ENCODE data around the gene ASTN2. TPM values are rescaled to one million over a fixed set of nuclear protein-coding genes. Genes with fewer than 3 reads are reported as not detected.

The ASTN2 gene
- total RNA-seq, 1 donor from 2014 or later, result 7.3 TPM

GRCh38 chr9:116663581-116663980 is 751.3 kb downstream of the ASTN2 start:
- Histone ChIP-seq H3K9me3 (ENCODE audit: control insufficient read depth in 3 of 3, low read length in 3 of 3) (no peaks in the 10 kb centered on the region), H3K4me3 (ENCODE audit: low read length in 3 of 3) (no peak overlapping the region), H3K27ac (ENCODE audit: low read depth, low read length) (peak overlapping the region; percentile 74), H3K4me1 (ENCODE audit: control insufficient read depth in 3 of 3, insufficient read depth in 3 of 3, low read length in 3 of 3) (no peaks in the 10 kb centered on the region), H3K9ac (ENCODE audit: low read depth in 1 of 3, low read length in 3 of 3) (no peak overlapping the region), H3K27me3 (ENCODE audit: control insufficient read depth in 3 of 3, insufficient read depth in 3 of 3, low read length in 3 of 3) (no peaks in the 10 kb centered on the region), H3K36me3 (ENCODE audit: control insufficient read depth in 3 of 3, insufficient read depth in 3 of 3, low read length in 3 of 3) (no peaks in the 10 kb centered on the region)

GRCh38 chr9:116662646-116663310 is 752.1 kb downstream of the ASTN2 start:
- Histone ChIP-seq H3K4me1 (ENCODE audit: control insufficient read depth in 3 of 3, insufficient read depth in 3 of 3, low read length in 3 of 3) (no peaks in the 10 kb centered on the region), H3K36me3 (ENCODE audit: control insufficient read depth in 3 of 3, insufficient read depth in 3 of 3, low read length in 3 of 3) (no peaks in the 10 kb centered on the region), H3K27ac (ENCODE audit: low read depth, low read length) (peak overlapping the region; percentile 74), H3K4me3 (ENCODE audit: low read length in 3 of 3) (no peak overlapping the region), H3K9ac (ENCODE audit: low read depth in 1 of 3, low read length in 3 of 3) (no peak overlapping the region), H3K9me3 (ENCODE audit: control insufficient read depth in 3 of 3, low read length in 3 of 3) (no peaks in the 10 kb centered on the region), H3K27me3 (ENCODE audit: control insufficient read depth in 3 of 3, insufficient read depth in 3 of 3, low read length in 3 of 3) (no peaks in the 10 kb centered on the region)

GRCh38 chr9:116661037-116661954 is 753.6 kb downstream of the ASTN2 start:
- H3K4me3 ChIP-seq (ENCODE audit: low read length in 3 of 3), result no peak overlapping the region
- no peak overlapping the region for H3K27ac ChIP-seq (ENCODE audit: low read depth, low read length)
- H3K36me3 ChIP-seq (ENCODE audit: control insufficient read depth in 3 of 3, insufficient read depth in 3 of 3, low read length in 3 of 3), result no peaks in the 10 kb centered on the region
- H3K9me3 ChIP-seq (ENCODE audit: control insufficient read depth in 3 of 3, low read length in 3 of 3), result no peaks in the 10 kb centered on the region
- H3K9ac ChIP-seq (ENCODE audit: low read depth in 1 of 3, low read length in 3 of 3), result no peak overlapping the region
- no peaks in the 10 kb centered on the region for H3K27me3 ChIP-seq (ENCODE audit: control insufficient read depth in 3 of 3, insufficient read depth in 3 of 3, low read length in 3 of 3)
- H3K4me1 ChIP-seq (ENCODE audit: control insufficient read depth in 3 of 3, insufficient read depth in 3 of 3, low read length in 3 of 3), result peaks cover 3 to 8% (median 6%) of the 10 kb centered on the region in 3 donors

DNA sequence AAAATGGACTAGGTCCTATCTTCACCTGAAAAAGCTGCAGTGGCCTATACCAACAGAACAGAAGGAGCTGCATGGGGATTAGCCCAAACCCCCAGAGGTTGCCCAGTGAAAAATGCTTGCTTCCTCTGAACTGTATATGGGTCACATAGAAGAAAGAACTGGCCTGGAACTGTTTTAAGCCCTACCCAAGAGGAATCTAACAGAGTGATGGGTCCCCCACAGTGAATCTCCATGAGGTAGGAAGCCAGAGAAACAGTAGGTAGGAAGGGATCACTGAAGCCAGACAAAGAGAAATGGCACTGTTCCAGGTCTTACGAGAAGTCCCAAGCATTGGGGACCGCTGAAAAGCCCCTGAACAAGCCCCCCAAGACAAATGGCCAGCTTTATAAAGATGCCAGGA is 756.6 kb downstream of the ASTN2 start:
- Histone ChIP-seq H3K4me3 (ENCODE audit: low read length in 3 of 3) (no peak overlapping the region), H3K9ac (ENCODE audit: low read depth in 1 of 3, low read length in 3 of 3) (no peak overlapping the region), H3K9me3 (ENCODE audit: control insufficient read depth in 3 of 3, low read length in 3 of 3) (no peaks in the 10 kb centered on the region), H3K4me1 (ENCODE audit: control insufficient read depth in 3 of 3, insufficient read depth in 3 of 3, low read length in 3 of 3) (peaks cover 3 to 11% (median 6%) of the 10 kb centered on the region in 3 donors), H3K36me3 (ENCODE audit: control insufficient read depth in 3 of 3, insufficient read depth in 3 of 3, low read length in 3 of 3) (no peaks in the 10 kb centered on the region), H3K27ac (ENCODE audit: low read depth, low read length) (no peak overlapping the region), H3K27me3 (ENCODE audit: control insufficient read depth in 3 of 3, insufficient read depth in 3 of 3, low read length in 3 of 3) (no peaks in the 10 kb centered on the region)

DNA sequence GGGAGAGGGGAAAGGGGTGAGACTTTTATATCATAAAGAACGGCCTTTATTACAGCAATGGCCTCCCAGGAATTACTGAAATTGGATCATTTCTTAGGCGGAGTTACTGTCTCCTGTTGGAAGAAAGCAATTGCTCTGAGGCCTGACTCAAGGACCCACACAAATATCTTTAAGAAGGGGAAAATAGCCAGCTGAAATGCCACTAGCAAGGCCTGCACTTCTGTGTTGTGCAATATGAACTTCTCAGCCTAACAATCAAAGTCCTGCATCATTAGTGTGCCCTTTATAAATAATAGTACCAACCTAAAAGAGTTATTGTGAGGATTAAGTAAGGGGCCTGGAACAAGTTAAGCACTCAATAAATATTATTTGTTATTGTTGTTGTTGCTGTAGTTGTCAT is 757.9 kb downstream of the ASTN2 start:
- Histone ChIP-seq H3K36me3 (ENCODE audit: control insufficient read depth in 3 of 3, insufficient read depth in 3 of 3, low read length in 3 of 3) (no peaks in the 10 kb centered on the region), H3K4me1 (ENCODE audit: control insufficient read depth in 3 of 3, insufficient read depth in 3 of 3, low read length in 3 of 3) (peaks cover 3 to 11% (median 6%) of the 10 kb centered on the region in 3 donors), H3K9me3 (ENCODE audit: control insufficient read depth in 3 of 3, low read length in 3 of 3) (no peaks in the 10 kb centered on the region), H3K27ac (ENCODE audit: low read depth, low read length) (peak overlapping the region; percentile 19), H3K27me3 (ENCODE audit: control insufficient read depth in 3 of 3, insufficient read depth in 3 of 3, low read length in 3 of 3) (no peaks in the 10 kb centered on the region), H3K4me3 (ENCODE audit: low read length in 3 of 3) (no peak overlapping the region), H3K9ac (ENCODE audit: low read depth in 1 of 3, low read length in 3 of 3) (peak overlapping the region in 1 of 3 donors; percentile 46)

- H3K9me3 ChIP-seq (ENCODE audit: control insufficient read depth in 3 of 3, low read length in 3 of 3), result no peaks in the 10 kb centered on the region
- no peaks in the 10 kb centered on the region for H3K27me3 ChIP-seq (ENCODE audit: control insufficient read depth in 3 of 3, insufficient read depth in 3 of 3, low read length in 3 of 3)
- H3K27ac ChIP-seq (ENCODE audit: low read depth, low read length), result peak overlapping the region; percentile 19
- H3K9ac ChIP-seq (ENCODE audit: low read depth in 1 of 3, low read length in 3 of 3), result peak overlapping the region in 1 of 3 donors; percentile 46
- peaks cover 3 to 11% (median 6%) of the 10 kb centered on the region in 3 donors for H3K4me1 ChIP-seq (ENCODE audit: control insufficient read depth in 3 of 3, insufficient read depth in 3 of 3, low read length in 3 of 3)
- H3K36me3 ChIP-seq (ENCODE audit: control insufficient read depth in 3 of 3, insufficient read depth in 3 of 3, low read length in 3 of 3), result peaks cover 0 to under 1% (median 0%) of the 10 kb centered on the region in 3 donors
- no peak overlapping the region for H3K4me3 ChIP-seq (ENCODE audit: low read length in 3 of 3)
Observed at GRCh38 chr9:116656501-116656971, 758.3 kb downstream of the ASTN2 start.

DNA sequence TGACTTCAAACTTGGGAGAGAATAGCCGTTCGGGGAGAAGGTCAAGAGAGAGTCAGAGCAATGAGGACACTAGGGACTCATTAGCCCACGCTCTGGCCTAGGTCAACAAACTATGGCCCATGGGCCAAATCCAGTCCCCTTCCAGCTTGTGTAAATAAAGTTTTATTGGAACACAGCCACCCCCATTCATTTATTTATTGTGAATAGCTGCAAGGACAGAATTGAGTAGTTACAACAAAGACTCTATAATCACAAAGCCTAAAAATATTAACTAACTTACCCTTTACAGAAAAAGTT is 760.9 kb downstream of the ASTN2 start:
- no peaks in the 10 kb centered on the region for H3K9me3 ChIP-seq (ENCODE audit: control insufficient read depth in 3 of 3, low read length in 3 of 3)
- peak overlapping the region; percentile 18 for H3K27ac ChIP-seq (ENCODE audit: low read depth, low read length)
- no peak overlapping the region for H3K9ac ChIP-seq (ENCODE audit: low read depth in 1 of 3, low read length in 3 of 3)
- peaks cover 0 to 4% (median 0%) of the 10 kb centered on the region in 3 donors for H3K36me3 ChIP-seq (ENCODE audit: control insufficient read depth in 3 of 3, insufficient read depth in 3 of 3, low read length in 3 of 3)
- no peaks in the 10 kb centered on the region for H3K27me3 ChIP-seq (ENCODE audit: control insufficient read depth in 3 of 3, insufficient read depth in 3 of 3, low read length in 3 of 3)
- peaks cover 3 to 11% (median 6%) of the 10 kb centered on the region in 3 donors for H3K4me1 ChIP-seq (ENCODE audit: control insufficient read depth in 3 of 3, insufficient read depth in 3 of 3, low read length in 3 of 3)
- no peak overlapping the region for H3K4me3 ChIP-seq (ENCODE audit: low read length in 3 of 3)

DNA sequence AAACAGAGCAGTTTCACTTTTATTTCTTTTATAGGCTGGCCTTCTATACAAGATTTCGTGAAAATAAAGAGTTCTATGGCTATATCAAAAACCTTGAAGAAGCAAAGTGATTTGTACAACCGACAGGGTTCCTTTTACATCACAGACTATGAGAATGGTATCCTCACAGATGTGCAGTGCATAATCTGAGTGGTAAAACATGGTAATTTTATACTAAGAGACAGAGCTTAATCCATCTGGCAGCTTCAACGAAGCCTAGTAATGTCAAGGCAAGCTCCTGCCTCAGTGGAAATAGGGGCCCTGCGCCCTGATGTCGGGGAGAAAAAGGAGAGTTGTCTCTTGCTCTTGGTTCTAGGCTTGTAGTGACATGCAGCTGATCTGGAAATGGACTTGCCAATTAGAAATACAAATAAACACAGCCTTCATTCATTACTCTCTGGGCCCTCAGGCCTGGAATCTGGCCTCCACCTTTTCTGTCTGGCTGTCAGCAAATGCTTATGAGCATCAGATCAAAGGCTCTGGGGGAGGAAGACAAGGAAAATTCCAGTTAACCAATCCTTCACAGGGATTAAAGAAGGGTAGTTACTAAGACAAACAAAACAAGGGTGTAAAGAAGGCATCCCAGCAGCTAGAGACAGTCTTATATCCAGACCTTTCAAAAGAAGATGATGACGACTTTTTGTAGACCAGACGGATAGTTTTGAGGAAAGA is 761.4 kb downstream of the ASTN2 start:
- no peaks in the 10 kb centered on the region for H3K27me3 ChIP-seq (ENCODE audit: control insufficient read depth in 3 of 3, insufficient read depth in 3 of 3, low read length in 3 of 3)
- H3K4me3 ChIP-seq (ENCODE audit: low read length in 3 of 3), result no peak overlapping the region
- no peak overlapping the region for H3K9ac ChIP-seq (ENCODE audit: low read depth in 1 of 3, low read length in 3 of 3)
- H3K36me3 ChIP-seq (ENCODE audit: control insufficient read depth in 3 of 3, insufficient read depth in 3 of 3, low read length in 3 of 3), result peaks cover 0 to 4% (median 0%) of the 10 kb centered on the region in 3 donors
- H3K4me1 ChIP-seq (ENCODE audit: control insufficient read depth in 3 of 3, insufficient read depth in 3 of 3, low read length in 3 of 3), result peaks cover 3 to 11% (median 6%) of the 10 kb centered on the region in 3 donors
- no peaks in the 10 kb centered on the region for H3K9me3 ChIP-seq (ENCODE audit: control insufficient read depth in 3 of 3, low read length in 3 of 3)
- H3K27ac ChIP-seq (ENCODE audit: low read depth, low read length), result peak overlapping the region; percentile 18

DNA sequence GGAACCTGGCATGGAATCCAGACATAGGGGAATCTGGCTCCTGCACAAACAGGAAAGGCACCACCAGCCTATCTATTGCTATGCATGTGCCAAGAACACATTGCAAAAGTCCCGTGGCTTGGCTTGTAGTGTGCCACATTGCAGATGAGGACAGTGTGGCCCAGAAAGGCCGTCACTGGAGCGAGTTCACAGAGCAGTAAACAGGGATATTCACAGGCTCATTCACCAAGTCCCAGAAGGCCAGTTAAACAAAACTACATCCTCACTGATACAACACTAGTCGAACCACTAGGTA is 767.4 kb downstream of the ASTN2 start:
- peaks cover 4 to 13% (median 6%) of the 10 kb centered on the region in 3 donors for H3K4me1 ChIP-seq (ENCODE audit: control insufficient read depth in 3 of 3, insufficient read depth in 3 of 3, low read length in 3 of 3)
- H3K36me3 ChIP-seq (ENCODE audit: control insufficient read depth in 3 of 3, insufficient read depth in 3 of 3, low read length in 3 of 3), result peaks cover 0 to 4% (median 0%) of the 10 kb centered on the region in 3 donors
- no peak overlapping the region for H3K27ac ChIP-seq (ENCODE audit: low read depth, low read length)
- no peak overlapping the region for H3K4me3 ChIP-seq (ENCODE audit: low read length in 3 of 3)
- H3K9ac ChIP-seq (ENCODE audit: low read depth in 1 of 3, low read length in 3 of 3), result no peak overlapping the region
- no peaks in the 10 kb centered on the region for H3K27me3 ChIP-seq (ENCODE audit: control insufficient read depth in 3 of 3, insufficient read depth in 3 of 3, low read length in 3 of 3)
- no peaks in the 10 kb centered on the region for H3K9me3 ChIP-seq (ENCODE audit: control insufficient read depth in 3 of 3, low read length in 3 of 3)

All from skeletal muscle tissue (tissue), 4 donors.